WTC11 (cell line): Measurements from ENCODE around the gene ULK4.

Experiments
- JUN ChIP-seq: sonication (generic); formaldehyde crosslinking; IDR thresholded peaks from 2 replicates; pipeline ENCODE4 v1.8.0; 2023; ENCODE audit warnings: mild to moderate bottlenecking, missing genetic modification reagents
- TF ChIP-seq, protein P1 (sequence below): sonication (generic); formaldehyde crosslinking; IDR thresholded peaks from 2 replicates; pipeline ENCODE4 v1.8.1; 2023; ENCODE audit warnings: mild to moderate bottlenecking, missing genetic modification reagents

DNA sequence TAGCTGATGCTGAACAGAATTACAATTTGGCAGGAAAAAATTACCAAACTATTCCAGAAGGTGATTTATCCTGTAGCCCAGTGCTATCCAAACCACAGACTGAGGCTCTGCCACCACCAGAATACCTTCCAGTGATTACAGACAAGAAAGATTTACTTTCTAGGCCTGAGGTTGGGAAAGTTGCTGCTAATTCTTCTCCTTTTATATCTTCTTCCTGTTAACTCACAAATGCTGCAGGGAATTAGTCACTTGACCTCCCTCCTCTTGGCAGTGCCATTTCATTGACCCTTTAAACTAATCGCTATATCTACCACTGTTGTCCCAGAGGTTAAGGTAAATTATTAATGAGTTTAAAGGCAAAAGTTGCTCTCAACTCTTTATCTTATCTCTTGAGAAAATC is 644.2 kb downstream of the ULK4 start:
- no peak for TF ChIP-seq JUN (CRISPR knock-in tag)
- TF ChIP-seq, protein P1, sequence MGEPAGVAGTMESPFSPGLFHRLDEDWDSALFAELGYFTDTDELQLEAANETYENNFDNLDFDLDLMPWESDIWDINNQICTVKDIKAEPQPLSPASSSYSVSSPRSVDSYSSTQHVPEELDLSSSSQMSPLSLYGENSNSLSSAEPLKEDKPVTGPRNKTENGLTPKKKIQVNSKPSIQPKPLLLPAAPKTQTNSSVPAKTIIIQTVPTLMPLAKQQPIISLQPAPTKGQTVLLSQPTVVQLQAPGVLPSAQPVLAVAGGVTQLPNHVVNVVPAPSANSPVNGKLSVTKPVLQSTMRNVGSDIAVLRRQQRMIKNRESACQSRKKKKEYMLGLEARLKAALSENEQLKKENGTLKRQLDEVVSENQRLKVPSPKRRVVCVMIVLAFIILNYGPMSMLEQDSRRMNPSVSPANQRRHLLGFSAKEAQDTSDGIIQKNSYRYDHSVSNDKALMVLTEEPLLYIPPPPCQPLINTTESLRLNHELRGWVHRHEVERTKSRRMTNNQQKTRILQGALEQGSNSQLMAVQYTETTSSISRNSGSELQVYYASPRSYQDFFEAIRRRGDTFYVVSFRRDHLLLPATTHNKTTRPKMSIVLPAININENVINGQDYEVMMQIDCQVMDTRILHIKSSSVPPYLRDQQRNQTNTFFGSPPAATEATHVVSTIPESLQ (CRISPR knock-in tag): no peak
